NCI-H226 (cell line): Measurements from ENCODE around the gene TMEM91.

ENCODE experiments used
- DNase-seq: peaks from one replicate; pipeline ENCODE4 v3.0.0-alpha.2; 2015

Gene TMEM91

DNA sequence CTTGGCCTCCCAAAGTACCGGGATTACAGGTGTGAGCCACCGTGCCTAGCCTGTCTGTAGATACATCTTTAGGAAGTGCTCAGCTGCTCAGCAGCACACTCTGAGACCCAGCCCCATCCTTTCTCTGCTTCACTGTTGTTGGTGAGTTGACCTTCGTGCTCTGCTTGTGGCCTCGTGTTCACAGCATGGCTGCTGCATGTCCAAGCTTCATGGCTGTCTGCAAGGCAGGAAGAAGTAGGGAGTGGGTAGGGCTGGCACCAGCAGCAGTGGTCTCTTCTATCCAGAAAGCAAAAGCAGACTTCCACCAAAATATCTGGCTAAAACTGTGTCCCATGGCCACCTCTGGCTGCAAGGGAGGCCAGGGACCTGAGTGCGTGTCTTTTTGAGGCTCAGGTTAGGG lies 36.6 kb downstream of the TMEM91 start:
- DNase-seq = no peak

DNA sequence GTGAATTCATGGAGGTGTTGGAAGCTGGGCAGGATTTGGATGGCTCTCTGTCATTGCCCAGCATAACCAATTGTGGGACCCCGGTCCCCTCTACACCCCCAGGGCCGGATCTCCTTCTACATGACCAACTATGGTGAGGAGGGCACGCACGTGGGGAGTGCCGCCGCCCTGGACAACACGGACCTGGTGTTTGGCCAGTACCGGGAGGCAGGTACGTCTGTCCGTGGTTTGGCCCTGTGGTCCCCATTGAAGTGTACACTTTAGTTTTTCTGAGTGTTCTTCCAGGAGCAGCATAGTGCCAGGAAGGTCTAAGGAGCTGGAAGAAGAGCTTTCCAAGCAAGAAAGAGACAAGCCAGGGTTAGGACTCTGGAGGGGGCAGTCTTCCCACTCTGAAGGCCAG lies 37.6 kb downstream of the TMEM91 start:
- DNase-seq = no peak

DNA sequence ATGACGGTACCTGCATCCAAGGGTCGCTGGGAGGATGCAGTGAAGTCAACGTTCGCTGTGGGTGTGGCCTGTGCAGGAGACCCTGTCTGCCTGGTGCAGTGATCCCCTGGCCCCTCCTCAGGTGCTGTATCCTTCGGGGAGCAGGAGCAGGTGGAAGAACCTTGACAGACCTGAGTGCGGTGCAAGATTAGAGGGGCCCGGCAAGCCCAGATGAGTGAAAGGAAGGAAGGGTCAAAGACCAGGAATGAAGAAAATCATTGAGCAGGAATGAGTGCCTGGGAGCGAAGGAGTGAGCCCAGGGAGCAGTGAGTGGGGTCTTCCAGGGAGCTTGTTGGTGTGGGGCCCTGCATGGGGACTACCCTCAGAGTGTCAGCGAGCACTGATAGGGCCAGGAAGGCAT lies 38.1 kb downstream of the TMEM91 start:
- DNase-seq = no peak

DNA sequence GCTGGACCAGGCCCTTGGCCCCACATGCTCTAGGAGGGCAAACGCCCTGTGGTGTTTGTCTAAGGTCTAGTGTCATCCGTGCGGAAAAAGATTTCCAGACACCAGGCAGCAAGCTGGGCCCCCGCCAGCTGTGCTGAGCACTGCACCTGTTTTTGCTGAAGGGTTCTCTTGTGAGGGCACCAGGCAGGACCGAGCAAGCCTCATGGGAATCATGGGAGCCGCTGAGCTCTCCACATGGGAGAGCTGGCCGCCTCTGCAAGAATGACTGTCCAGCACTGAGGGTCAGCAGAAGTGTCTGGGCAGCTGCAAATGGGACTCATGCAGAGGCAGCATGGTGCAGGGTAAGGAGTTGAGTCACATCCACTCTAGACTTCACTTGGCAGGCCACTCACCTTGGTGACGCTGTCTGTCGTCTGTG lies 38.8 kb downstream of the TMEM91 start:
- no peak for DNase-seq

DNA sequence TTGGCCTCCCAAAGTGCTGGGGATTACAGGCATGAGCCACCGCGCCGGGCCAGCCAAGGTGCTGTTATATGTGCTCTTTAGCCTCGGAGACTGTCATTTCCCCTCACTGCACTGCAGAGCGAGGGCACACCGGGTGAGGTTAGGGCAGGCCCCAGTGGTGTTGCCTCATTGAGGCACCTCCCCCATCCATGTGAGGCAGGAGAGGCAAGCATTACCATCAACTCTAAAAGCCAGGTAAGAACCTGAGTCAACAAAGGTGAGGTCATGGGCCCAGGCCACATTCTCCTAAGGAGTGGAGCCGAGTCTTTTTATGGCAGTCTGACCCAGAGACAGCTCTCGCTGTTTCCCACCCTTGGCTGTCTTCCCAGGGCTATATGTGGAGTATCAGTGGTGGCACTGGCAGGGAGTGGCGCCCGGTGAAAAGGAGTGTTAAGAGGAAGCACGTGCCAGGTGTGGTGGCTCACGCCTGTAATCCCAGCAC lies 39.9 kb downstream of the TMEM91 start:
- no peak for DNase-seq

DNA sequence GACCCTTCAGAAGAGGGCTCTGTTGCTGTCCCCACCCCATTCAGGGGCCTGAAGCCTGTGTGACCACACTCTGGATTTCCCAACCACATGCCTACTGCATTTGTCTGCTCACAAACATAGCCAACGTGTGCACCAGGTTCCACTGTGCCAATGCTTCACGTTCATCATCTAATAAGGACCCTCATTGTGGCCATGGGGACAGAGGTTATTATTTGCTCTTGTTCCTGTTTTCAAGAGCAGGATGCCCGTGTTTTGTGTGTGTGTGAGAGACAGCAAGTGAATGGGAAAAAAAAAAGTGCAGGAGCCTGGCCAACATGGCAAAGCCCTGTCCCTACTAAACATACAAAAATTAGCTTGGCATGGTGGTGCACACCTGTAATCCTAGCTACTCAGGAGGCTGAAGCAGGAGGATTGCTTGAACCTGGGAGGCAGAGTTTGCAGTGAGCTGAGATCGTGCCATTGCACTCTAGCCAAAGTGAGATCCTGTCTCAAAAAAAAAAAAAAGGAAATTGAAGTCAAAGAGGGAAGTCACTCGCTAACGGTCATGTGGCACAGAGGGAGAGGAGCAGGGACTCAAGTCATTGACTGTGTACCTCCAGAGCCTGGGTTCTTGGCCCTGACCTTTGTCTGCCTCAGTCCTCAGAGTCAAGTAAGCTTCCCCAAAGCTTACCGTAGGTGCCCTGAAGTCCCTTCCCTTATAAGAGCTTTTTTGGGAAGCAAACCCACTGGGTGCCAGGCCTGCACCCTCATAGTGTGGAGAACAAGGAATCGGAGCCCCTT lies 44.0 kb downstream of the TMEM91 start:
- DNase-seq = no peak

DNA sequence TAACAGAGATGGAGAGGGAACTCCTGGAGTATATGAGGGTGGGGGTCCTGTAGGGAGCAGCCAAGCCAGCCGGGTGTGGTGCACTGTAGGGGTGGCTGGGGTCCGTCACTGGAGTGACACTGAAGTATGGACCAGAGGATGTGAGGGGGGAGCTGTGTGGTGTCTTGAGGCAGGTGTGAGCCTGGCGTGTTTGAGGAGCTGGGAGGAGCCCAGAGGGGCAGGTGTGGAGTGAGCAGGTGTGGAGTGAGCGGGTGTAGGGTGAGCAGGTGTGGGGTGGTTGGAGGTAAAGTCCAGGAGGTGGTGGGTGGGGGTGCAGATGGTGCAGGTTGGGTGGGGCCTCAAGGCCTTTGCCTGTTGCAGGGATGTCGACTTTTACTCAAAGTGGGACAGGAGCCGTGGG lies 45.0 kb downstream of the TMEM91 start:
- no peak for DNase-seq

DNA sequence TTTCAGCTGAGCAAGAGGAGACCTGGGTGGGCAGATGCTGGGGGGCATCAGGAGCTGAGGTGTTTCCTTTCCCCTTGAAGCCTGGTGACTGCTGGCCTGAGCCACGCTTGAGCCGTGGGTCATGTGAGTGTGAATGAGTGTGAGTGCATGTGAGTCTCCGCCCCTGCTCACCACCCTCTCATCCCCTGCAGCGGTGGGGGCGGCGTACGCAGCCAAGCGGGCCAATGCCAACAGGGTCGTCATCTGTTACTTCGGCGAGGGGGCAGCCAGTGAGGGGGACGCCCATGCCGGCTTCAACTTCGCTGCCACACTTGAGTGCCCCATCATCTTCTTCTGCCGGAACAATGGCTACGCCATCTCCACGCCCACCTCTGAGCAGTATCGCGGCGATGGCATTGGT lies 45.6 kb downstream of the TMEM91 start:
- DNase-seq = no peak

DNA sequence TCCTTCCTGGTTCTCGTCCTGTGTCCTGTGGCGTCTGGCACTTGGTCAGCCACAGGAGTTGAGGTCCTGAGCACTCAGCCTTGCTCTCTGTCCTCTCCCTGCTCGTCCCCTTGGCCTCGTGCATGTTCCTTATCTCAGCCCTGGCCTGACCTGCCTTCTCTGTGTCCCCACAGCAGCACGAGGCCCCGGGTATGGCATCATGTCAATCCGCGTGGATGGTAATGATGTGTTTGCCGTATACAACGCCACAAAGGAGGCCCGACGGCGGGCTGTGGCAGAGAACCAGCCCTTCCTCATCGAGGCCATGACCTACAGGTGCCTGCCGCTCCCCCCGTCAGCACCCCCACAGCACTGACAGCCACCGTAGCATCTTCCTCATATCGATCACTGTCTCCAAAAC lies 46.1 kb downstream of the TMEM91 start:
- DNase-seq = no peak

DNA sequence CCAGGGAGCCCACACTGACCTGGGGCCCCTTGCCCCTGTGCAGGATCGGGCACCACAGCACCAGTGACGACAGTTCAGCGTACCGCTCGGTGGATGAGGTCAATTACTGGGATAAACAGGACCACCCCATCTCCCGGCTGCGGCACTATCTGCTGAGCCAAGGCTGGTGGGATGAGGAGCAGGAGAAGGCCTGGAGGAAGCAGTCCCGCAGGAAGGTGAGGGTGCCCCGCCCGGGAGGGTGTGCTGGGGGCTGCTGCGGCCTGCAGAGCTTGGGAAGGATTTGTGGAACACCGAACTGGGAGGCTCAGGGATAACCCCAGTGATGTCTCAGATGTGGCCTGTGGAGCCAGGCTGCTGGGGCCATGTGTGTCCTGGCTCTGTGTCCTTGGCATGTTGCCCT lies 46.6 kb downstream of the TMEM91 start:
- no peak for DNase-seq

DNA sequence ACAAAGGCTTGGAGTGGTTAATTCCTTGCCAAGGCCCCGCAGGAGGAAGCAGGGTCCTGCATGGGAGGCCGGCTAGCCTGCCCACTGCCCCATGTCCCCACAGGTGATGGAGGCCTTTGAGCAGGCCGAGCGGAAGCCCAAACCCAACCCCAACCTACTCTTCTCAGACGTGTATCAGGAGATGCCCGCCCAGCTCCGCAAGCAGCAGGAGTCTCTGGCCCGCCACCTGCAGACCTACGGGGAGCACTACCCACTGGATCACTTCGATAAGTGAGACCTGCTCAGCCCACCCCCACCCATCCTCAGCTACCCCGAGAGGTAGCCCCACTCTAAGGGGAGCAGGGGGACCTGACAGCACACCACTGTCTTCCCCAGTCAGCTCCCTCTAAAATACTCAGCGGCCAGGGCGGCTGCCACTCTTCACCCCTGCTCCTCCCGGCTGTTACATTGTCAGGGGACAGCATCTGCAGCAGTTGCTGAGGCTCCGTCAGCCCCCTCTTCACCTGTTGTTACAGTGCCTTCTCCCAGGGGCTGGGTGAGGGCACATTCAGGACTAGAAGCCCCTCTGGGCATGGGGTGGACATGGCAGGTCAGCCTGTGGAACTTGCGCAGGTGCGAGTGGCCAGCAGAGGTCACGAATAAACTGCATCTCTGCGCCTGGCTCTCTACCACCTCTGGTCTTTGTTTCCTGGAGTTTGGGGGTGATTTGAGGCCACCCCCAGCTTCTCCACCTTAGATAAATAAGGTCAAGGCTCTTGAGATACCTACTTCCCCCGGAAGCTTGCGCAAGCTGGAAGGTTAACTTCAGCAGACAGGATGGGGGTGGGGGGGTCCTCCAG lies 48.2 kb downstream of the TMEM91 start:
- no peak for DNase-seq

DNA sequence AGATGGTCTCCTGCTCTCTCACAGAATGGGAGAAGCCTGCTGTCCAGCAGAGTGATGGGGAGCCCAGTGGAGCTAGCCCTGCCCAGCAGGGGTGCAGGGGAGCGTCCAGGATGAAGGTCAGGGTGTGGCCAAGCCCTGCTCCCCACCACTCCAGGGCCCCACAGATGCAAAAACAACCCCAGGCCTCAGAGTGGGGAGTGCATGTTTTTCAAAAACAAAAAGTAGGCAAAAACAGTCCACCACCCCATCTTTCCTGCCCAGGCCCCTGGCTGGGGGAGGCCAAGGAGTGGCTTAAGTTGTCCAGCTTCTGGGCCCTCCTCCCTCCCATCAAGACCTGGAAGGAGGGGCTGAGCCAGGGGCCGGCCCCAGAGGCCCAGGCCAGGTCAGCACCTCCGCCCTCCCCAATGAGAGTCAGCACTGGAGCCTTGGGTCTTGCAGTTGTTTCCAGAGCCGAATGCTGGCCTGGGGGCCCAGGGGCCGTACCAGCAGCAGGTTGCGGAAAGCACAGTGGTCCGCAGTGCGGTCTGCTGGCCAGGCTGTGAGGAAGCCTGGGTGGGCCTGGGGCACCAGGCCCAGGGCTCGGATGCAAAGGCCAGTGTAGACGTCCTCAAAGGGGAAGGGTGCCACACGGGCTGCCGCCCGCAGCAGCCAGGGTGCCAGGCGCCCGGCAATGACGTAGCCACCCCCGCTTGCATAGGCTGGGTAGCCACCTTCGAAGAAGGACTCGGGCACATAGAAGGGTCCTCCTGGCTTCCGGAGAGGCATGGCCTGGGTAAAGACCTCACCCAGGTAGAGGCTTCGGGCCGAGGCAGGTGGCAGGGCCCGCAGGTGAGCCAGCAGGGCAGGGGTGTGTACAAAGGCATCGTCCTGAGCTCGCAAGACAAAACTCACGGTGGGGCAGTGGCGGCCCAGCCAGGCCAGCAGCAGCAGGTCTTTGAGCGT lies 49.1 kb downstream of the TMEM91 start:
- no peak for DNase-seq

DNA sequence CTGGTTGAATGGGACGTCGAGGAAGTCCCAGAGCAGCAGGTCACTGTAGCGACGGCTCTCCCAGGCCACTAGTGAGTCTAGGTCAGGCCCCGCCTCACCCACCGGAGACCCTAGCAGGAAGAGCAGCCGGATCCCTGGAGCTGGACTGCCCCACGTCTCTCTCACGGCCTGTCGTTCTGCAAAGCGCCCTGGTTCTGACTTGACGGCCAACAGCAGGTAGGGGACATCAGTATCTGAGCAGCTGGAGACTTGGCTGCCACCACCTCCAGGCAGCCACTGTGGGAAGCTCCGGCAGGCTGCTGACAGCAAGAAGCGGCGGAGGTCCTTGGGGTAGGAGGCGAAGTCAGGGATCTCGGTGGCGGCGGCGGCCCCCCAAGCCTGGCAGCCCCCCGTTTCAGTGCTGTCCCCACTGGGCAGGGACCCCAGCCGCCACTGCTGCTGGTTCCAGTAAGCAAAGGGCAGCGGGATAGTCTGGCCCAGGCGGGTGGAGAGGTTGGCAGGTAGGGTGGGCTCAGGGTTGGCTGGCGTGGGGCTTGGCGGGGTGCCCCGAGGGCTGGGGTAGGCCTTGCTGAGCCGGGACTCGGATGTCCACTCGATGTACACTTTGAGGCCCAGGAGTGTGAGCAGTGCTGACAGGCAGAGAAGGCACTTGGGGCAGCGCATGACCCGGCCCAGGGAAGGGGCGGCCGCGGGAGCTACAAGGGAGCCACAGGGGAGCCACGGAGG lies 49.9 kb downstream of the TMEM91 start:
- no peak for DNase-seq

DNA sequence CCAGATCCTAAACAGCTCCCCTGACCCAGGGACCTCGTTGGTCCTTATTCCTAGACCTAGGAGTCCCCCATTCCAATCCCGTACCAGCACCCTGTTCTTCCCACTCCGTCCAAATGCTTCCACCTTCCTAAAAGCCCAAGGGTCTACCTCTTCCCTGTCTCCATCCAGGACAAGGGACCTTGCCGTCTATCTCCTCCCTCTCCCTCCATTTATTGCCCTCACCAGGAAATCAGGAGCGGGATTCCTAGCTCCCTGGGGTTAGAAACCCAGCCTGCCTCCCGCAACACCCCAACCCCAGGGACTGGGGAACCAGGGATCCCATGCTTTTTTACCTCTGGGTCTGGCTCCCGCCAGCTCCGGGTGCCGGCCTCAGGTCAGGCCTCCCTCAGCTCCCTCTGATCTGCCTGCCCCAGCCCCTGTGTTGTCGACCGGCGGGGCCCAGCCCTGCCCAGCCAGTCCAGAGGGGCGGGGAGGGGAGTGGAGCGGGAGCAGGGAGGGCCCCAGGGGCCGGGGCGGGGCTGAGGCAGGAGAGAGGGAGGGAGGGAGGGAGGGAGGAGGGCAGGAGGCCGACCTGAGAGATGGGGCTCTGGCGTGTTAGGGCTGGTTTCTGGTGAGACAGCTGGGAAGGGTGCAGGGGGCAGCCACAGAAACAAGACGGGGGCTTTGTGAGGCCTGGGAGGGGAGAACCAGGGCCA lies 50.8 kb downstream of the TMEM91 start, which contains the start of gene B3GNT8:
B3GNT8 (minus strand) TSS at position 423 of the 695 bp plus-strand sequence. CDS start 596 bp downstream, outside the sequence.
- DNase-seq = peak; percentile 38

DNA sequence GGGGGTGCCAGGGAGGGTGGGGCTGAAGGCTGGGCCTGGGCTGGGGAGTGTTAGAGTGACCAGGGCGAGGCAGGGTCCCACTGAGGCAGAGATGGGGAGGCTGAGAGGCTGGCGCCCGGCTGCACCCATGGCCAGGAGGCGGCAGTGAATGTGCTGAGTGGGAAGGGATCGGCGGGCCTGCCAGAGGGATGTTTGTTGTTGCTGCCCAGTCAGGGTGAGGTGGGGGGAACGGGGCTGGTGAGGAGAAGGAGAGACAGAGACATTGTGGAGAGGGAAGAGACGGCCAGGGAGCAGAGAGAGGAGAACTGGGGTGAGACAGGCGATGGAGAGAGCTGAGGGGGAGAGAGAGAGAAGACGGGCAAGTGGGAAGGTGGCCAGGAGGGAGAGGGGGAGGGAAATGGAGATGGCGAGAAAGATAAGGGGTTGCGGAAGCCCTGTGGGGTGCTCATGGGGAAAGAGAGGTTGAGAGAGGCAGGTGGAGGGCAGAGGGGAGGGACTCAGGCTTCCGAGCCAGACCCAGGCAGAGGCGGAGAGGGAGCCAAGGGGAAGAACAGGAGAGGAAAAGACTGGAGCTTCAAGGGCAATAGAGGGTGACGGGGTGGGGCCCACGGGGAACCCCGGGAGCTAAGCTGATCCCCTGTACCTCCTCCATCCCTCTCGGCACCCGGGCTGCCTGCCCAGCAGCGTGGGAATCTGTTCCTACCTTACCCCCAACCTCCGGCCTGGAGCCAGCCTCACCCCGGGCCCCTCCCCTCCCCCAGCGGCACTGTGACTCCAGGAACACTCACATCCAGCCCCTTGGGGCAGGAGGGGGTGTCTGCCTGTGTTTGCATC lies 51.5 kb downstream of the TMEM91 start:
- DNase-seq = no peak

DNA sequence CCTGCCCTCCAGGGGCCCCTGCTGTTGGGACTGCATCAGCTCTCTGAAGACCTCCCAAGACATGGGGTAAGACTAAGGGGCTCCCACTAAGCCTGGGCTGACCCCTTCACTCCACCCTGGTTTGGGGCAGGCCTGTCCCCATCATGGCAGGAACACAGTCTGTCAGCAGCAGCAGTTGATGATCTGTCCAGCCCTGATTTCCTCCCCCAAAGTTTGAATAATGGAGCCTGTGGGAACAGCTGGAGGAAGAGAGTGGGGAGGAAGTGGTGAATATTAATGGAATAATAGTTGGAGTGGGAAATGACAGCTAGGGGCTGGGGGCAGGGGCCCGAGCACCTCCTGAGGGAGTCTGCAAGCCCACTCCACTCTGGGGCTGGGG lies 52.1 kb downstream of the TMEM91 start:
- DNase-seq = no peak

DNA sequence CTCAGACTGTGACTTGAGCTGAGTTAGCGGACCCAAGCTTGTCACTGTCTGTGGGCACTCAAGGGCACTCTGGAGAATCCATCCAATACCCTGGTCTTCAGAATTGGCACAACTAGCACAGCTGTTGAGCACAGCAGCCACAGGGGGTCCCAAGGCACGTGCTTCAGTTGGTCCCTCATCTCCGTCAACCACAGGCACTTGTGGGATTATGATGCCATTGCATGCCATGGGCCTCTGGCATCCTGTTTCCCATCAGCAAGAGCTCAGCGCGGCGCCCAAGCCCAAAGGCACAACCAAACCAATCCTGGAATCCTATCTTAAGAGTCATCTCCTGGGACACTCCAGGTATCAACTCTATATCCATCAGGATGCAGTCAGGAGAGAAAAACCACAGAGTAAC lies 54.6 kb downstream of the TMEM91 start:
- no peak for DNase-seq

DNA sequence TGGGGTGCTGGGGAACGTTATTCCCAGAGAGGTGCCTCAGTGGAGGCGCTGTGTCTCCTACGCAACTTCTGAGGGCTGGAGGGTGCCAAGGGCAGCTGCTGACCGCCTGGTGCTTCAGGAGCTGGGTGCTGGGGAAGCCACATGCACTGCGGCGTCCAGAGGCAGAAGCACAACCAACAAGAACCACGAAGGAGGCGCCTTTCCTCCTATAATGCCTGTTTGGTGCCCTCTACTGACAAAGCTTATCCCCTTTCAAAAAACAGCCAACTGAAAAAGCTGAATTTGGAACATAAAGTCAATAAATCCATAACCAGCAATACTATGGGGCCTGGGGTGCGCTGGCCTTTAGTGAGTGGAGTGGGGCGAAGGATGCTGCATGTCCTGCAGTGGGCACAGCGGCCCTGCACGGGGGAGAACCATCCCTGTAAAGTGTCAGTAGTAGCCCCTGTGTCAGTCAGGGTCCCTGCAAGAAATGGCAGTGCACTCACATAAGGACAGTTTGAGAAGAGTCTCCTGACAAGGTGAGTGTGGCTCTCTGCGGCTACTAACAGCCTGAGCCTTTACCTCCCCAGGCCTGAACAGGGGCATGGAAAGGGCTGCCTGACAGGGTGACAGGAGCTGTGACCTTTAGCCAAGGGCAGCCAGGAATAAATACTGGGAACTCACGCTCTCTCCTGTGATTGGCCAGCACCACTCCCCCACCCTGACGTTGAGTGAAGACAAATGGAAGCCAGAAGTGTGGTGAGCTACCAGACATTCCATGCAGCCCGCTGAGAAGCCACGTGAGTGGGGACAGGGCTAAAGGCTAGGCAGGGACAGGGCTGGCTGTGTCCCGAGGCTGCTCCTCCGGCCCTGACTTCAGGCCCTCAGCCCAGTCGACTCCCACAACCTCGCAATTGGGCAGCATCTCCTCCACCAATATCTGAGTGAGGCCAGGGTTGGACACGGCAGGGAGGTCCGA lies 55.4 kb downstream of the TMEM91 start:
- DNase-seq = no peak

DNA sequence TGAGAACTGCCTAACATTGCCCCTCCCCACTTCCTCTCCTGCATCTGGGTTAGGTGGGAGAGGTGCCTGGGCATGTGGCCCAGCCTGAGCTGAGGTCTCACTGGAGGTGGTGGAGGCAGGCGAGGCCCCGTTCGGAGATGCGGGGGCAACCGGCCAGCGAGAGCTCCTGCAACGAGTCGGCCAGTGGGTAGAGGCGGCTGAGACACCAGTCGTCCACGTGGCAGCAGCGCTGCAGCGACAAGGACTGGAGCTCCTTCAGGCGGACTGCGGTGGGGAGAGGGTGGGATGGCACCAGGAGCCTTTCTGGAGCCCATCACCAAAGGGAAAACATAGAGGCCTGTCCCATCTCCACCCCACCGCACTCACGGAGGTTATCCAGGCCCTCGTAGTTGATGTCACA lies 56.8 kb downstream of the TMEM91 start:
- no peak for DNase-seq
